Mesenchymal stem cell (in vitro differentiated cells and primary cell): ENCODE results near the gene IGSF9B.

Experiments used
- DNase-seq: peaks from one replicate; pipeline ENCODE4 v3.0.0-alpha.2; 2013
- H2AFZ ChIP-seq: one replicate; pipeline ENCODE4 v1.6.1; 2013; ENCODE audit warnings: low read depth, mild to moderate bottlenecking, control low read depth, inconsistent platforms, low read length, moderate library complexity
- H2AK5ac ChIP-seq: 2 replicates; pipeline ENCODE4 v1.6.1; 2013; ENCODE audit warnings: low read length, moderate library complexity, mild to moderate bottlenecking, inconsistent platforms; ENCODE audit not compliant: severe bottlenecking
- H2BK120ac ChIP-seq: one replicate; pipeline ENCODE4 v1.6.1; 2013; ENCODE audit warnings: low read depth, mild to moderate bottlenecking, inconsistent platforms, low read length, moderate library complexity
- H2BK12ac ChIP-seq, 2 experiments: one replicate each; pipeline ENCODE4 v1.6.1; 2013; ENCODE audit warnings: inconsistent platforms in 2 of 2, low read length in 2 of 2, mild to moderate bottlenecking in 2 of 2, moderate library complexity in 2 of 2, control low read depth in 1 of 2
- H2BK15ac ChIP-seq: one replicate; pipeline ENCODE4 v1.6.1; 2013; ENCODE audit warnings: mild to moderate bottlenecking, low read depth, inconsistent platforms; ENCODE audit not compliant: poor library complexity, severe bottlenecking
- H2BK5ac ChIP-seq: 2 replicates; pipeline ENCODE4 v1.6.1; 2013; ENCODE audit warnings: low read depth, mild to moderate bottlenecking, low read length, control low read depth, inconsistent platforms; ENCODE audit not compliant: poor library complexity, severe bottlenecking
- H3K14ac ChIP-seq, 2 experiments: one replicate each; pipeline ENCODE4 v1.6.1; 2013; ENCODE audit warnings: inconsistent platforms in 2 of 2, low read length in 2 of 2, control low read depth in 1 of 2, mild to moderate bottlenecking in 1 of 2, moderate library complexity in 1 of 2
- H3K18ac ChIP-seq, 2 experiments: one replicate each; pipeline ENCODE4 v1.6.1; 2013; ENCODE audit warnings: inconsistent platforms in 2 of 2, low read length in 2 of 2, control low read depth in 1 of 2, low read depth in 1 of 2, mild to moderate bottlenecking in 1 of 2
- H3K23ac ChIP-seq, 2 experiments: one replicate each; pipeline ENCODE4 v1.6.1; 2013; ENCODE audit warnings: inconsistent platforms in 2 of 2, low read length in 2 of 2, mild to moderate bottlenecking in 2 of 2, moderate library complexity in 2 of 2, control low read depth in 1 of 2
- H3K27ac ChIP-seq: 2 replicates; pipeline ENCODE4 v1.5.1; 2013; ENCODE audit warnings: mild to moderate bottlenecking, moderate library complexity, low read length, control low read depth, inconsistent platforms; ENCODE audit not compliant: poor library complexity, severe bottlenecking
- H3K27me3 ChIP-seq, 2 experiments: 2 replicates each; pipeline versions ENCODE4 v1.6.1 to v1.7.0; 2013; ENCODE audit warnings: low read length in 2 of 2, mild to moderate bottlenecking in 2 of 2, moderate library complexity in 2 of 2, control low read depth in 1 of 2, inconsistent platforms in 1 of 2; ENCODE audit not compliant: control insufficient read depth in 1 of 2, insufficient read depth in 1 of 2
- H3K36me3 ChIP-seq, 2 experiments: 2 replicates each; pipeline versions ENCODE4 v1.6.1 to v1.7.0; 2013; ENCODE audit warnings: low read length in 2 of 2, control low read depth in 1 of 2, inconsistent platforms in 1 of 2, low read depth in 1 of 2, mild to moderate bottlenecking in 1 of 2; ENCODE audit not compliant: insufficient read depth in 2 of 2, control insufficient read depth in 1 of 2
- H3K4ac ChIP-seq, 2 experiments: one replicate each; pipeline ENCODE4 v1.6.1; 2013; ENCODE audit warnings: inconsistent platforms in 2 of 2, low read length in 2 of 2, mild to moderate bottlenecking in 2 of 2, moderate library complexity in 2 of 2, control low read depth in 1 of 2, low read depth in 1 of 2
- H3K4me1 ChIP-seq: 2 replicates; pipeline ENCODE4 v1.6.1; 2013; ENCODE audit warnings: low read depth, low read length, control low read depth; ENCODE audit not compliant: control insufficient read depth, insufficient read depth
- H3K4me2 ChIP-seq: 2 replicates; pipeline ENCODE4 v1.6.1; 2013; ENCODE audit warnings: low read length, mild to moderate bottlenecking, inconsistent platforms; ENCODE audit not compliant: poor library complexity, severe bottlenecking
- H3K4me3 ChIP-seq, 2 experiments: 2 replicates each; pipeline versions ENCODE4 v1.5.1 to v1.7.0; 2013; ENCODE audit warnings: low read length in 2 of 2, mild to moderate bottlenecking in 2 of 2, control low read depth in 1 of 2, low read depth in 1 of 2; ENCODE audit not compliant: insufficient read depth in 1 of 2
- H3K79me1 ChIP-seq: replicated peaks from 2 replicates; pipeline ENCODE4 v1.6.1; 2013; ENCODE audit warnings: mild to moderate bottlenecking, control low read depth, low read length, inconsistent platforms; ENCODE audit not compliant: poor library complexity, severe bottlenecking
- H3K9ac ChIP-seq: 2 replicates; pipeline ENCODE4 v1.7.0; 2013; ENCODE audit warnings: mild to moderate bottlenecking, low read length, moderate library complexity
- H3K9me3 ChIP-seq: 2 replicates; pipeline ENCODE4 v1.7.0; 2013; ENCODE audit warnings: mild to moderate bottlenecking, low read length; ENCODE audit not compliant: control insufficient read depth
- H4K8ac ChIP-seq: one replicate; pipeline ENCODE4 v1.6.1; 2013; ENCODE audit warnings: inconsistent platforms, mild to moderate bottlenecking, low read length, moderate library complexity
- H4K91ac ChIP-seq: one replicate; pipeline ENCODE4 v1.6.1; 2013; ENCODE audit warnings: mild to moderate bottlenecking, low read length, inconsistent platforms
- WGBS: methylation state at CpG from one replicate; pipeline ENCODE4 v1.1.7; 2013; ENCODE audit warnings: mixed read lengths; 5-methylcytosine and 5-hydroxymethylcytosine counted together

IGSF9B gene

GRCh38 chr11:133984828-133985227 is 28.1 kb upstream of the IGSF9B start:
- no peak overlapping the region for H3K9ac ChIP-seq
- H4K8ac ChIP-seq, result no peak overlapping the region
- no peak overlapping the region for H3K4me2 ChIP-seq
- WGBS, result 74% methylated on average over 9 of the region's 9 CpGs
- no peak overlapping the region for H2BK12ac ChIP-seq
- H2BK120ac ChIP-seq, result no peak overlapping the region
- no peak overlapping the region for H3K4me3 ChIP-seq
- no peak overlapping the region for H3K4ac ChIP-seq
- no peak overlapping the region for H2BK15ac ChIP-seq
- H4K91ac ChIP-seq, result no peak overlapping the region
- H3K18ac ChIP-seq, result no peak overlapping the region
- no peaks in the 10 kb centered on the region for H3K79me1 ChIP-seq
- H2AFZ ChIP-seq, result no peak overlapping the region
- no peaks in the 10 kb centered on the region for H3K9me3 ChIP-seq
- no peak overlapping the region for H3K23ac ChIP-seq
- H3K14ac ChIP-seq, result no peak overlapping the region
- no peaks in the 10 kb centered on the region for H3K4me1 ChIP-seq
- H3K27ac ChIP-seq, result no peak overlapping the region
- H2BK5ac ChIP-seq, result no peak overlapping the region
- H3K27me3 ChIP-seq, result peaks cover 0 to 69% of the 10 kb centered on the region in 2 experiments
- H3K36me3 ChIP-seq, result no peaks in the 10 kb centered on the region
- no peak overlapping the region for H2AK5ac ChIP-seq
- no peak for DNase-seq

GRCh38 chr11:133983660-133984316 is 27.0 kb upstream of the IGSF9B start:
- Histone ChIP-seq H3K14ac (no peak overlapping the region), H3K4me2 (no peak overlapping the region), H4K8ac (no peak overlapping the region), H3K27me3 (peaks cover 0 to 59% of the 10 kb centered on the region in 2 experiments), H3K36me3 (no peaks in the 10 kb centered on the region), H2AFZ (no peak overlapping the region), H3K79me1 (no peaks in the 10 kb centered on the region), H3K18ac (no peak overlapping the region), H2BK12ac (no peak overlapping the region), H3K4me1 (no peaks in the 10 kb centered on the region), H2AK5ac (no peak overlapping the region), H3K4me3 (no peak overlapping the region), H3K23ac (no peak overlapping the region), H2BK5ac (no peak overlapping the region), H2BK15ac (no peak overlapping the region), H3K9ac (no peak overlapping the region), H3K4ac (no peak overlapping the region), H3K27ac (no peak overlapping the region), H3K9me3 (no peaks in the 10 kb centered on the region), H2BK120ac (no peak overlapping the region), H4K91ac (no peak overlapping the region)
- DNase-seq, result no peak
- WGBS, result 87% methylated on average over 27 of the region's 28 CpGs

- 85% methylated on average over 11 of the region's 12 CpGs for WGBS
Measured at GRCh38 chr11:133982876-133983275, 26.1 kb upstream of the IGSF9B start.

GRCh38 chr11:133982151-133982550 is 25.4 kb upstream of the IGSF9B start:
- WGBS, result 80% methylated on average over 14 of the region's 14 CpGs
- Histone ChIP-seq H3K4ac (no peak overlapping the region), H4K8ac (no peak overlapping the region), H3K23ac (no peak overlapping the region), H3K14ac (no peak overlapping the region), H3K9ac (no peak overlapping the region), H3K27me3 (peaks cover 0 to 51% of the 10 kb centered on the region in 2 experiments), H2AK5ac (no peak overlapping the region), H3K4me1 (no peaks in the 10 kb centered on the region), H3K27ac (no peak overlapping the region), H3K36me3 (no peaks in the 10 kb centered on the region), H3K79me1 (no peaks in the 10 kb centered on the region), H3K4me2 (no peak overlapping the region), H2BK15ac (no peak overlapping the region), H2BK120ac (no peak overlapping the region), H2BK12ac (no peak overlapping the region), H4K91ac (no peak overlapping the region), H3K9me3 (no peaks in the 10 kb centered on the region), H2AFZ (no peak overlapping the region), H3K18ac (no peak overlapping the region), H3K4me3 (no peak overlapping the region), H2BK5ac (no peak overlapping the region)
- DNase-seq, result no peak

More at GRCh38 chr11:133982876-133983275, 26.1 kb upstream of the IGSF9B start:
- H3K4me3 ChIP-seq, result no peak overlapping the region
- no peak overlapping the region for H3K9ac ChIP-seq
- H2BK5ac ChIP-seq, result no peak overlapping the region
- H3K36me3 ChIP-seq, result no peaks in the 10 kb centered on the region
- H3K79me1 ChIP-seq, result no peaks in the 10 kb centered on the region
- no peak overlapping the region for H2AK5ac ChIP-seq
- peaks cover 0 to 51% of the 10 kb centered on the region in 2 experiments for H3K27me3 ChIP-seq
- H3K27ac ChIP-seq, result no peak overlapping the region
- H3K14ac ChIP-seq, result no peak overlapping the region
- H2BK12ac ChIP-seq, result no peak overlapping the region
- no peaks in the 10 kb centered on the region for H3K9me3 ChIP-seq
- no peak overlapping the region for H3K23ac ChIP-seq
- no peak overlapping the region for H2BK15ac ChIP-seq
- no peak overlapping the region for H4K8ac ChIP-seq
- no peak overlapping the region for H4K91ac ChIP-seq
- no peak overlapping the region for H3K4me2 ChIP-seq
- H3K4me1 ChIP-seq, result no peaks in the 10 kb centered on the region
- DNase-seq, result no peak
- H3K18ac ChIP-seq, result no peak overlapping the region
- H2AFZ ChIP-seq, result no peak overlapping the region
- H3K4ac ChIP-seq, result no peak overlapping the region
- H2BK120ac ChIP-seq, result no peak overlapping the region
